ENCODE data around the gene CUX1. TPM values are rescaled to one million over a fixed set of nuclear protein-coding genes. Genes with fewer than 3 reads are reported as not detected.

CUX1 gene
- total and polyA plus RNA-seq, 2 of the 13 experiments (the other 11 are each of a cell fraction or from before 2014, with no cell fraction given) = 13.7 to 14.9 TPM

- no peaks in the 10 kb centered on the region for H3K79me2 ChIP-seq (ENCODE audit: insufficient read depth, low read length)
- H3K36me3 ChIP-seq (replicated peaks in 1 of 2; ENCODE audit: control insufficient read depth in 1 of 2, insufficient read depth in 2 of 2, low read length in 2 of 2) = peaks cover 2% of the 10 kb centered on the region in 2 experiments; a peak in 1 of 5 replicates
- no peak overlapping the region for H3K4me2 ChIP-seq (ENCODE audit: low read depth, low read length)
- no peak overlapping the region for H3K9ac ChIP-seq (ENCODE audit: insufficient read depth, low read depth, low read length)
- H3K4me3 ChIP-seq (replicated peaks in 1 of 3; ENCODE audit: insufficient read depth in 1 of 3, low read depth in 2 of 3, low read length in 3 of 3) = no peak overlapping the region
- in situ Hi-C loops (cut with HindIII; ENCODE audit: extremely low pct_ligation_motif_present, low pct_unique_long_range_greater_than_20kb) (no loop called here), intact Hi-C loops (cut with micrococcal nuclease; ENCODE audit: unreplicated experiment) (no loop called here)
- no peak overlapping the region for H3K27ac ChIP-seq (ENCODE audit: extremely low read length, insufficient read depth, low read length)
- no peaks in the 10 kb centered on the region for H3K27me3 ChIP-seq (ENCODE audit: control insufficient read depth in 1 of 2, insufficient read depth in 2 of 2, low read length in 2 of 2)
- no peaks in the 10 kb centered on the region for H3K4me1 ChIP-seq (ENCODE audit: insufficient read depth, low read length)
- no peak for TF ChIP-seq ZSCAN25 (CRISPR knock-in tag; IDR thresholded peaks at IDR 0.05)
- WGBS (ENCODE audit: low lambda C conversion rate) = 92% methylated on average over 6 of the region's 6 CpGs
- ATAC-seq (no peak), FAIRE-seq (no peak), DNase-seq (ENCODE audit: low spot score) (no peak)
- POLR2A ChIA-PET = no interaction called here
- no peak overlapping the region for H2AFZ ChIP-seq (ENCODE audit: low read length)
- CTCF ChIA-PET (ENCODE audit: low intra/inter-chr PET ratio, low total read pairs) = no interaction called here
- H4K20me1 ChIP-seq (ENCODE audit: insufficient read depth, low read length) = 0 out of 2 replicates have a peak, but pooled peaks cover 4% of the 10 kb centered on the region
- no TSS peak for BruUV-seq (replicated peaks)
- no peaks in the 10 kb centered on the region for H3K9me3 ChIP-seq (ENCODE audit: low read length)
These were observed 181.4 kb downstream of the CUX1 start for GRCh38 chr7:101998906-101999240.

DNA sequence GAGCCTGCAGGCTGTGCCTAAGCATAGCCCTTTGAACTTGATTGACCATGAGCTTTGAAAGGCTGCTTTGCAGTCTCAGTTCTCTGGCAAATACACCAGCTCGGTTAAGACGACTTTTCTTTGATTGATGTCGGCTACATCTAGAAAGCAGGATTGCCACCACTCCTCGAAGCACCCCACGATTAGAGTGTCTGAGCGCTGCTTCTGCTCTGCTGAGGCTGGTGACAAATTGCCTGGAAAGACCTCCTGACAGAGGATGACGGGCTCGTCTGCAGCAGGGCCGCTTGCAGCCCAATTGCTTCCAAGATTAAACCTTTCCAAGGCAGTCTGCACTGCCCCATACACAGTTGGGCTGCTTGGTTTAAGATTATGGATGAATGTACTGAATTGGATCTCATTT, 182.0 kb downstream of the CUX1 start:
- Histone ChIP-seq H3K4me1 (ENCODE audit: insufficient read depth, low read length) (no peaks in the 10 kb centered on the region), H3K27ac (ENCODE audit: extremely low read length, insufficient read depth, low read length) (no peak overlapping the region), H3K36me3 (replicated peaks in 1 of 2; ENCODE audit: control insufficient read depth in 1 of 2, insufficient read depth in 2 of 2, low read length in 2 of 2) (peaks cover 2% of the 10 kb centered on the region in 2 experiments; a peak in 1 of 5 replicates), H3K4me2 (ENCODE audit: low read depth, low read length) (no peak overlapping the region), H2AFZ (ENCODE audit: low read length) (no peak overlapping the region), H3K9me3 (ENCODE audit: low read length) (no peaks in the 10 kb centered on the region), H3K9ac (ENCODE audit: insufficient read depth, low read depth, low read length) (no peak overlapping the region), H3K79me2 (ENCODE audit: insufficient read depth, low read length) (no peaks in the 10 kb centered on the region), H3K4me3 (replicated peaks in 1 of 3; ENCODE audit: insufficient read depth in 1 of 3, low read depth in 2 of 3, low read length in 3 of 3) (no peak overlapping the region), H3K27me3 (ENCODE audit: control insufficient read depth in 1 of 2, insufficient read depth in 2 of 2, low read length in 2 of 2) (no peaks in the 10 kb centered on the region), H4K20me1 (ENCODE audit: insufficient read depth, low read length) (0 out of 2 replicates have a peak, but pooled peaks cover 4% of the 10 kb centered on the region)
- POLR2A ChIA-PET = no interaction called here
- FAIRE-seq (no peak), DNase-seq (ENCODE audit: low spot score) (no peak), ATAC-seq (no peak)
- 96% methylated on average over 9 of the region's 9 CpGs for WGBS (ENCODE audit: low lambda C conversion rate)
- intact Hi-C loops (cut with micrococcal nuclease; ENCODE audit: unreplicated experiment) (no loop called here), in situ Hi-C loops (cut with HindIII; ENCODE audit: extremely low pct_ligation_motif_present, low pct_unique_long_range_greater_than_20kb) (no loop called here)
- BruUV-seq (replicated peaks) = no TSS peak
- TF ChIP-seq NR2C2 (CRISPR knock-in tag; IDR thresholded peaks at IDR 0.05; ENCODE audit: borderline replicate concordance) = no peak
- CTCF ChIA-PET (ENCODE audit: low intra/inter-chr PET ratio, low total read pairs) = no interaction called here

GRCh38 chr7:102000123-102000522, 182.7 kb downstream of the CUX1 start:
- TF ChIP-seq POLR2AphosphoS2 (IDR thresholded peaks at IDR 0.05; ENCODE audit: low read depth, low read length) (no peak), ZNF569 (CRISPR knock-in tag; IDR thresholded peaks at IDR 0.05; ENCODE audit: borderline replicate concordance) (no peak), ZMYM3 (CRISPR knock-in tag; IDR thresholded peaks at IDR 0.05) (no peak), TEAD3 (CRISPR knock-in tag; optimal IDR thresholded peaks at IDR 0.05; ENCODE audit: borderline replicate concordance) (no peak), ZNF549 (CRISPR knock-in tag; IDR thresholded peaks at IDR 0.05) (no peak), ZNF660 (CRISPR knock-in tag; IDR thresholded peaks at IDR 0.05; ENCODE audit: borderline replicate concordance, low read depth) (no peak), SNAPC2 (CRISPR knock-in tag; IDR thresholded peaks at IDR 0.05) (no peak), SP2 (CRISPR knock-in tag; IDR thresholded peaks at IDR 0.05) (no peak), ZNF414 (CRISPR knock-in tag; IDR thresholded peaks at IDR 0.05) (no peak), ZSCAN5A (CRISPR knock-in tag; IDR thresholded peaks at IDR 0.05; ENCODE audit: borderline replicate concordance) (no peak)
- Histone ChIP-seq H3K4me3 (replicated peaks in 1 of 3; ENCODE audit: insufficient read depth in 1 of 3, low read depth in 2 of 3, low read length in 3 of 3) (no peak overlapping the region), H3K4me1 (ENCODE audit: insufficient read depth, low read length) (no peaks in the 10 kb centered on the region), H3K9ac (ENCODE audit: insufficient read depth, low read depth, low read length) (no peak overlapping the region), H2AFZ (ENCODE audit: low read length) (no peak overlapping the region), H4K20me1 (ENCODE audit: insufficient read depth, low read length) (0 out of 2 replicates have a peak, but pooled peaks cover 4% of the 10 kb centered on the region), H3K36me3 (replicated peaks in 1 of 2; ENCODE audit: control insufficient read depth in 1 of 2, insufficient read depth in 2 of 2, low read length in 2 of 2) (peaks cover 0 to 2% of the 10 kb centered on the region in 2 experiments; a peak in 1 of 5 replicates), H3K4me2 (ENCODE audit: low read depth, low read length) (no peak overlapping the region), H3K9me3 (ENCODE audit: low read length) (no peaks in the 10 kb centered on the region), H3K79me2 (ENCODE audit: insufficient read depth, low read length) (no peaks in the 10 kb centered on the region), H3K27ac (ENCODE audit: extremely low read length, insufficient read depth, low read length) (no peak overlapping the region), H3K27me3 (ENCODE audit: control insufficient read depth in 1 of 2, insufficient read depth in 2 of 2, low read length in 2 of 2) (no peaks in the 10 kb centered on the region)
- 96% methylated on average over 9 of the region's 9 CpGs for WGBS (ENCODE audit: low lambda C conversion rate)
- in situ Hi-C loops (cut with HindIII; ENCODE audit: extremely low pct_ligation_motif_present, low pct_unique_long_range_greater_than_20kb) = no loop called here
- DNase-seq (ENCODE audit: low spot score) = no peak
- no TSS peak for BruUV-seq (replicated peaks)
- CTCF ChIA-PET (ENCODE audit: low intra/inter-chr PET ratio, low total read pairs) = no interaction called here
- intact Hi-C loops (cut with micrococcal nuclease; ENCODE audit: unreplicated experiment) = no loop called here
- no peak for ATAC-seq
- FAIRE-seq = no peak
- POLR2A ChIA-PET = no interaction called here
